Activated T-helper 2 cell treated with anti-CD3 and anti-CD28 coated beads, Interferon-gamma antibody, Interleukin-2, Interleukin-4, amounts not matched to agents 10 μg/mL and 5 μg/mL and 100 μg/mL, durations not matched to agents 14 hours and 24 hours and 36 hours (primary cell): ENCODE results near the gene RNF149. TPM values are rescaled to one million over a fixed set of nuclear protein-coding genes. Genes with fewer than 3 reads are reported as not detected.
A peak's percentile ranks its signal among the peaks of the same experiment; 100 is the strongest.

Experiments used
- DNase-seq: peaks from one replicate; pipeline ENCODE4 v3.0.0; 2021; ENCODE audit warnings: low spot score
- H3K27ac Mint-ChIP-seq: one replicate; pipeline ENCODE4 v1.8.0; 2021; ENCODE audit warnings: mixed read lengths
- H3K27me3 Mint-ChIP-seq: one replicate; pipeline ENCODE4 v1.8.0; 2021; ENCODE audit warnings: low read depth, mixed read lengths
- H3K36me3 Mint-ChIP-seq: one replicate; pipeline ENCODE4 v1.8.0; 2021; ENCODE audit warnings: low read depth, mixed read lengths
- H3K4me1 Mint-ChIP-seq: one replicate; pipeline ENCODE4 v1.8.0; 2021; ENCODE audit warnings: low read depth, mixed read lengths
- H3K4me3 Mint-ChIP-seq: one replicate; pipeline ENCODE4 v1.8.0; 2021; ENCODE audit warnings: low read depth, mild to moderate bottlenecking, moderate library complexity, mixed read lengths
- H3K9me3 Mint-ChIP-seq: one replicate; pipeline ENCODE4 v1.8.0; 2021; ENCODE audit warnings: mixed read lengths
- intact Hi-C: fragments of 100-400 bp; cut with micrococcal nuclease; formaldehyde crosslinking; loops from one replicate; pipeline ENCODE4 v1.15.1; 2023
- total RNA-seq: library from RNA; stranded (reverse); gene quantifications from 2 replicates; pipeline ENCODE4 v1.2.3, GENCODE V29; 2022

Gene RNF149
- total RNA-seq, 1 donor from 2014 or later, result 54.9 TPM

GRCh38 chr2:101344137-101344536, 35.6 kb upstream of the RNF149 start:
- no peaks in the 10 kb centered on the region for H3K9me3 Mint-ChIP-seq

GRCh38 chr2:101342625-101343008, 34.1 kb upstream of the RNF149 start:
- no peak overlapping the region for H3K27ac Mint-ChIP-seq
- no peak for DNase-seq
- H3K4me1 Mint-ChIP-seq, result peaks cover 20% of the 10 kb centered on the region
- intact Hi-C loops, result no loop called here
- peaks cover 3% of the 10 kb centered on the region for H3K27me3 Mint-ChIP-seq
- no peaks in the 10 kb centered on the region for H3K36me3 Mint-ChIP-seq
- H3K9me3 Mint-ChIP-seq, result no peaks in the 10 kb centered on the region
- H3K4me3 Mint-ChIP-seq, result no peak overlapping the region

More at GRCh38 chr2:101344137-101344536, 35.6 kb upstream of the RNF149 start:
- DNase-seq, result no peak
- Mint-ChIP-seq H3K4me3 (no peak overlapping the region), H3K36me3 (no peaks in the 10 kb centered on the region), H3K4me1 (peaks cover 22% of the 10 kb centered on the region), H3K27ac (no peak overlapping the region), H3K27me3 (peaks cover 6% of the 10 kb centered on the region)
- intact Hi-C loops, result no loop called here

- no peaks in the 10 kb centered on the region for H3K36me3 Mint-ChIP-seq
- H3K4me3 Mint-ChIP-seq, result no peak overlapping the region
- H3K27ac Mint-ChIP-seq, result no peak overlapping the region
Measured at GRCh38 chr2:101341901-101342624, 33.6 kb upstream of the RNF149 start.

GRCh38 chr2:101341421-101341820, 32.9 kb upstream of the RNF149 start:
- H3K36me3 Mint-ChIP-seq, result no peaks in the 10 kb centered on the region
- H3K4me3 Mint-ChIP-seq, result no peak overlapping the region
- no peaks in the 10 kb centered on the region for H3K9me3 Mint-ChIP-seq
- DNase-seq, result no peak
- H3K27ac Mint-ChIP-seq, result no peak overlapping the region
- peaks cover 2% of the 10 kb centered on the region for H3K27me3 Mint-ChIP-seq
- peaks cover 20% of the 10 kb centered on the region for H3K4me1 Mint-ChIP-seq
- intact Hi-C loops, result no loop called here

More at GRCh38 chr2:101341901-101342624, 33.6 kb upstream of the RNF149 start:
- Mint-ChIP-seq H3K27me3 (peaks cover 4% of the 10 kb centered on the region), H3K4me1 (peaks cover 20% of the 10 kb centered on the region), H3K9me3 (no peaks in the 10 kb centered on the region)
- DNase-seq, result peak; percentile 56
- intact Hi-C loops, result no loop called here

GRCh38 chr2:101340141-101340551, 31.6 kb upstream of the RNF149 start:
- intact Hi-C loops, result no loop called here
- Mint-ChIP-seq H3K27me3 (peaks cover 2% of the 10 kb centered on the region), H3K9me3 (no peaks in the 10 kb centered on the region)

GRCh38 chr2:101339266-101339880, 30.9 kb upstream of the RNF149 start:
- no peak overlapping the region for H3K4me3 Mint-ChIP-seq
- peaks cover 2% of the 10 kb centered on the region for H3K27me3 Mint-ChIP-seq
- intact Hi-C loops, result no loop called here
- DNase-seq, result no peak
- H3K9me3 Mint-ChIP-seq, result no peaks in the 10 kb centered on the region
- no peak overlapping the region for H3K27ac Mint-ChIP-seq
- H3K36me3 Mint-ChIP-seq, result no peaks in the 10 kb centered on the region
- peaks cover 20% of the 10 kb centered on the region for H3K4me1 Mint-ChIP-seq

More at GRCh38 chr2:101340141-101340551, 31.6 kb upstream of the RNF149 start:
- H3K36me3 Mint-ChIP-seq, result no peaks in the 10 kb centered on the region
- H3K4me1 Mint-ChIP-seq, result peaks cover 20% of the 10 kb centered on the region
- H3K27ac Mint-ChIP-seq, result no peak overlapping the region
- H3K4me3 Mint-ChIP-seq, result no peak overlapping the region
- DNase-seq, result no peak

GRCh38 chr2:101337877-101338276, 29.4 kb upstream of the RNF149 start:
- H3K4me1 Mint-ChIP-seq, result peaks cover 24% of the 10 kb centered on the region
- intact Hi-C loops, result no loop called here
- peaks cover 2% of the 10 kb centered on the region for H3K27me3 Mint-ChIP-seq
- H3K27ac Mint-ChIP-seq, result no peak overlapping the region
- no peaks in the 10 kb centered on the region for H3K9me3 Mint-ChIP-seq
- H3K4me3 Mint-ChIP-seq, result no peak overlapping the region
- no peaks in the 10 kb centered on the region for H3K36me3 Mint-ChIP-seq
- DNase-seq, result no peak

GRCh38 chr2:101332885-101333766, 24.6 kb upstream of the RNF149 start:
- no peaks in the 10 kb centered on the region for H3K9me3 Mint-ChIP-seq
- no peak overlapping the region for H3K4me3 Mint-ChIP-seq
- H3K27me3 Mint-ChIP-seq, result peaks cover 2% of the 10 kb centered on the region
- no peaks in the 10 kb centered on the region for H3K36me3 Mint-ChIP-seq
- H3K27ac Mint-ChIP-seq, result no peak overlapping the region
- DNase-seq, result no peak
- intact Hi-C loops, result no loop called here
- peaks cover 21% of the 10 kb centered on the region for H3K4me1 Mint-ChIP-seq

- intact Hi-C loops, result no loop called here
- Mint-ChIP-seq H3K9me3 (no peaks in the 10 kb centered on the region), H3K4me1 (peaks cover 21% of the 10 kb centered on the region), H3K27me3 (no peaks in the 10 kb centered on the region), H3K4me3 (no peak overlapping the region), H3K36me3 (no peaks in the 10 kb centered on the region), H3K27ac (no peak overlapping the region)
- no peak for DNase-seq
Measured at GRCh38 chr2:101331202-101331601, 22.7 kb upstream of the RNF149 start.

GRCh38 chr2:101330253-101330933, 21.9 kb upstream of the RNF149 start:
- no peak for DNase-seq
- no peaks in the 10 kb centered on the region for H3K27me3 Mint-ChIP-seq
- no peak overlapping the region for H3K4me3 Mint-ChIP-seq
- no peaks in the 10 kb centered on the region for H3K9me3 Mint-ChIP-seq
- peak overlapping the region; percentile 25 for H3K27ac Mint-ChIP-seq
- peaks cover 21% of the 10 kb centered on the region for H3K4me1 Mint-ChIP-seq
- no peaks in the 10 kb centered on the region for H3K36me3 Mint-ChIP-seq
- intact Hi-C loops, result no loop called here

GRCh38 chr2:101329026-101329425, 20.5 kb upstream of the RNF149 start:
- H3K4me3 Mint-ChIP-seq, result no peak overlapping the region
- peak overlapping the region; percentile 16 for H3K27ac Mint-ChIP-seq
- no peak for DNase-seq
- no peaks in the 10 kb centered on the region for H3K9me3 Mint-ChIP-seq
- no peaks in the 10 kb centered on the region for H3K27me3 Mint-ChIP-seq
- peaks cover 21% of the 10 kb centered on the region for H3K4me1 Mint-ChIP-seq
- intact Hi-C loops, result no loop called here
- no peaks in the 10 kb centered on the region for H3K36me3 Mint-ChIP-seq

- peaks cover 20% of the 10 kb centered on the region for H3K4me1 Mint-ChIP-seq
- no peak overlapping the region for H3K4me3 Mint-ChIP-seq
- no peak overlapping the region for H3K27ac Mint-ChIP-seq
- intact Hi-C loops, result loop anchor here (1.0 kb wide), 1 partner anchor 21 kb away; no protein-coding TSS in a partner anchor
- DNase-seq, result peak; percentile 50
- H3K9me3 Mint-ChIP-seq, result no peaks in the 10 kb centered on the region
- no peaks in the 10 kb centered on the region for H3K36me3 Mint-ChIP-seq
- H3K27me3 Mint-ChIP-seq, result no peaks in the 10 kb centered on the region
Measured at GRCh38 chr2:101328474-101329007, 20.0 kb upstream of the RNF149 start.
